H9 (cell line): ENCODE results near the gene BAG1. TPM values are rescaled to one million over a fixed set of nuclear protein-coding genes. Genes with fewer than 3 reads are reported as not detected.

Experiments used
- DNase-seq: peaks from one replicate; pipeline ENCODE4 v3.0.0-alpha.2; 2017
- H2AFZ ChIP-seq: one replicate; pipeline ENCODE4 v1.6.1; 2013; ENCODE audit warnings: mild to moderate bottlenecking, low read length, control low read depth, moderate library complexity
- H2AK5ac ChIP-seq: 2 replicates; pipeline ENCODE4 v1.6.1; 2013; ENCODE audit warnings: low read length, control low read depth, mixed read lengths; ENCODE audit not compliant: insufficient read length
- H2BK120ac ChIP-seq: one replicate; pipeline ENCODE4 v1.6.1; 2013; ENCODE audit warnings: low read depth, mild to moderate bottlenecking, low read length, control low read depth, inconsistent platforms; ENCODE audit not compliant: poor library complexity, severe bottlenecking
- H2BK12ac ChIP-seq: 2 replicates; pipeline ENCODE4 v1.6.1; 2013; ENCODE audit warnings: low read length, control low read depth, mixed read lengths, low read depth; ENCODE audit not compliant: insufficient read length
- H2BK15ac ChIP-seq: 2 replicates; pipeline ENCODE4 v1.6.1; 2013; ENCODE audit warnings: low read depth, low read length, control low read depth
- H2BK20ac ChIP-seq: one replicate; pipeline ENCODE4 v1.6.1; 2013; ENCODE audit warnings: low read depth, mild to moderate bottlenecking, low read length, control low read depth, inconsistent platforms; ENCODE audit not compliant: poor library complexity, severe bottlenecking
- H2BK5ac ChIP-seq: 2 replicates; pipeline ENCODE4 v1.6.1; 2013; ENCODE audit warnings: low read length, control low read depth, mixed read lengths; ENCODE audit not compliant: insufficient read length
- H3K14ac ChIP-seq: 2 replicates; pipeline ENCODE4 v1.6.1; 2013; ENCODE audit warnings: low read length, control low read depth; ENCODE audit not compliant: insufficient read depth
- H3K18ac ChIP-seq: 2 replicates; pipeline ENCODE4 v1.6.1; 2013; ENCODE audit warnings: low read depth, mild to moderate bottlenecking, mixed read lengths, low read length, control low read depth; ENCODE audit not compliant: insufficient read length
- H3K23ac ChIP-seq: 2 replicates; pipeline ENCODE4 v1.6.1; 2013; ENCODE audit warnings: low read length, control low read depth, mixed read lengths, low read depth; ENCODE audit not compliant: insufficient read length
- H3K23me2 ChIP-seq: 2 replicates; pipeline ENCODE4 v1.6.1; 2013; ENCODE audit warnings: low read depth, mild to moderate bottlenecking, mixed read lengths, low read length, control low read depth; ENCODE audit not compliant: insufficient read length, poor library complexity, severe bottlenecking
- H3K27ac ChIP-seq: 2 replicates; pipeline ENCODE4 v1.5.1; 2013; ENCODE audit warnings: low read length, control low read depth, mixed read lengths, low read depth; ENCODE audit not compliant: insufficient read length
- H3K27me3 ChIP-seq: 2 replicates; pipeline ENCODE4 v1.6.1; 2013; ENCODE audit warnings: low read length, control low read depth, inconsistent platforms; ENCODE audit not compliant: insufficient read depth
- H3K4ac ChIP-seq: 2 replicates; pipeline ENCODE4 v1.6.1; 2013; ENCODE audit warnings: low read depth, mild to moderate bottlenecking, control low read depth, inconsistent platforms, low read length, moderate library complexity
- H3K4me1 ChIP-seq: 2 replicates; pipeline ENCODE4 v1.6.1; 2013; ENCODE audit warnings: low read length, control low read depth, inconsistent platforms; ENCODE audit not compliant: insufficient read depth
- H3K4me2 ChIP-seq: 2 replicates; pipeline ENCODE4 v1.6.1; 2013; ENCODE audit warnings: low read length, control low read depth, mixed read lengths; ENCODE audit not compliant: insufficient read length, insufficient read depth
- H3K56ac ChIP-seq: 2 replicates; pipeline ENCODE4 v1.6.1; 2013; ENCODE audit warnings: low read depth, mild to moderate bottlenecking, mixed read lengths, low read length, control low read depth; ENCODE audit not compliant: insufficient read length
- H3K79me1 ChIP-seq: 2 replicates; pipeline ENCODE4 v1.6.1; 2013; ENCODE audit warnings: low read depth, mild to moderate bottlenecking, moderate library complexity, low read length, control low read depth, inconsistent platforms; ENCODE audit not compliant: insufficient read depth, poor library complexity, severe bottlenecking
- H3K79me2 ChIP-seq: 2 replicates; pipeline ENCODE4 v1.6.1; 2013; ENCODE audit warnings: low read length, control low read depth, inconsistent platforms; ENCODE audit not compliant: insufficient read depth
- H3K9ac ChIP-seq: 2 replicates; pipeline ENCODE4 v1.6.1; 2013; ENCODE audit warnings: low read length, control low read depth, mixed read lengths; ENCODE audit not compliant: insufficient read length; ENCODE audit errors: extremely low read depth
- H3K9me3 ChIP-seq: one replicate; pipeline ENCODE4 v1.6.1; 2013; ENCODE audit warnings: low read depth, low read length, inconsistent platforms; ENCODE audit not compliant: control insufficient read depth
- H3T11ph ChIP-seq: one replicate; pipeline ENCODE4 v1.6.1; 2013; ENCODE audit warnings: mild to moderate bottlenecking, low read length, control low read depth, inconsistent platforms
- H4K20me1 ChIP-seq: one replicate; pipeline ENCODE4 v1.6.1; 2013; ENCODE audit not compliant: control insufficient read depth, insufficient read length, insufficient read depth
- H4K5ac ChIP-seq: 2 replicates; pipeline ENCODE4 v1.6.1; 2013; ENCODE audit warnings: low read depth, mild to moderate bottlenecking, mixed read lengths, low read length, control low read depth; ENCODE audit not compliant: insufficient read length
- H4K8ac ChIP-seq: replicated peaks from 2 replicates; pipeline ENCODE4 v1.6.1; 2013; ENCODE audit warnings: low read length, control low read depth, mixed read lengths, low read depth; ENCODE audit not compliant: insufficient read length
- H4K91ac ChIP-seq: 2 replicates; pipeline ENCODE4 v1.6.1; 2013; ENCODE audit warnings: low read depth, mild to moderate bottlenecking, moderate library complexity, mixed read lengths, low read length, control low read depth; ENCODE audit not compliant: insufficient read length
- H3K27ac Mint-ChIP-seq, 3 experiments: 2 replicates in 2 of 3; 3 replicates in 1 of 3; pipeline ENCODE4 v1.8.0; 2020 to 2021; ENCODE audit warnings: mixed read lengths in 3 of 3, mild to moderate bottlenecking in 1 of 3, moderate library complexity in 1 of 3
- H3K27me3 Mint-ChIP-seq: 2 replicates; pipeline ENCODE4 v1.8.0; 2021; ENCODE audit warnings: low read depth, mild to moderate bottlenecking, moderate library complexity, mixed read lengths
- H3K36me3 Mint-ChIP-seq, 3 experiments: 2 replicates in 2 of 3; 3 replicates in 1 of 3; pipeline ENCODE4 v1.8.0; 2020 to 2021; ENCODE audit warnings: low read depth in 3 of 3, mixed read lengths in 3 of 3; ENCODE audit not compliant: insufficient read depth in 1 of 3
- H3K4me1 Mint-ChIP-seq, 2 experiments: 2 replicates each; pipeline ENCODE4 v1.8.0; 2020; ENCODE audit warnings: mixed read lengths in 2 of 2
- H3K4me3 Mint-ChIP-seq, 2 experiments: 2 replicates in 1 of 2; 3 replicates in 1 of 2; pipeline ENCODE4 v1.8.0; 2020 to 2021; ENCODE audit warnings: mild to moderate bottlenecking in 2 of 2, mixed read lengths in 2 of 2, moderate library complexity in 1 of 2
- H3K9me3 Mint-ChIP-seq, 2 experiments: 2 replicates in 1 of 2; 3 replicates in 1 of 2; pipeline ENCODE4 v1.8.0; 2020; ENCODE audit warnings: mild to moderate bottlenecking in 2 of 2, mixed read lengths in 2 of 2, moderate library complexity in 1 of 2
- WGBS: extraction: QIAGEN DNeasy Blood & Tissue Kit; methylation state at CpG from one replicate; pipeline ENCODE4 v1.1.7; 2013; ENCODE audit warnings: missing lambda C conversion rate, low lambda C conversion rate, mixed read lengths; ENCODE audit not compliant: insufficient read length; ENCODE audit errors: extremely low coverage; 5-methylcytosine and 5-hydroxymethylcytosine counted together
- total RNA-seq: library from RNA; stranded (reverse); gene quantifications from 2 replicates; pipeline ENCODE4 v1.2.1, GENCODE V29; 2021
- TF ChIP-seq, protein P1 (sequence below): fragments of 200-600 bp; sonication (generic); conservative IDR thresholded peaks from 3 replicates; pipeline ENCODE4 v1.8.0; 2021; ENCODE audit warnings: antibody characterized with exemption, mild to moderate bottlenecking

BAG1 gene
- total RNA-seq, 1 experiment from 2014 or later, result 66.4 TPM

DNA sequence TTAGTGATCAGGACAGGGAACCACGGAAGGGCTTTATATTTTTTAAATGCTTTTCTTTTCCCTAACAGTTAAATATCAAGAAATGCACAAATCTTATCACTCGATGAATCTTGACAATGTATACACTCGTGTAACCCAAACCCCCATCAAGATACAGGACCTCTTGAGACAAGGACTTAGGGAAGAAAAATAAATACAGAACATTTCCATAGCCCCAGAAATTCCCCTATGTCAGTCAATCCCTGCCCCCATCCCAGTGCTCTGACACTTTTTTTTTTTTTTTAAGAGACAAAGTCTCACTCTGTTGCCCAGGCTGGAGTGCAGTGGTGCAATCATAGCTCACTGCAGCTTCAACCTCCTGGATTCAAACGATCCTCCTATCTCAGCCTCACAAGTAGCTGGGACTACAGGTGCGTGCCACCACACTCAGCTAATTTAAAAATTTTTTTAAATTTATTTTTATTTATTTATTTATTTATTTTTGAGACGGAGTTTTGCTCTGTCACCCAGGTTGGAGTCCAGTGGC is 21.8 kb downstream of the BAG1 start:
- Mint-ChIP-seq H3K27me3 (peaks cover 5% of the 10 kb centered on the region; the same call in 1 of the 2 replicates), H3K27ac (no peak overlapping the region), H3K36me3 (peaks cover 0 to 4% (median 2%) of the 10 kb centered on the region in 3 experiments; a peak in 1 of 7 replicates), H3K9me3 (no peaks in the 10 kb centered on the region), H3K4me1 (no peaks in the 10 kb centered on the region; a peak in 1 of 4 replicates), H3K4me3 (no peak overlapping the region)
- no peak for DNase-seq
- Histone ChIP-seq H3K14ac (no peak overlapping the region), H3T11ph (no peak overlapping the region), H3K79me1 (no peaks in the 10 kb centered on the region), H2BK15ac (no peak overlapping the region), H2BK120ac (no peak overlapping the region), H2BK5ac (no peak overlapping the region), H3K18ac (no peak overlapping the region), H3K4me1 (no peaks in the 10 kb centered on the region), H3K79me2 (no peaks in the 10 kb centered on the region; the same call in 1 of the 2 replicates), H2BK20ac (no peak overlapping the region), H3K56ac (no peak overlapping the region), H4K8ac (no peak overlapping the region), H2AK5ac (no peak overlapping the region), H3K9me3 (no peaks in the 10 kb centered on the region), H2BK12ac (no peak overlapping the region), H2AFZ (no peak overlapping the region), H4K20me1 (no peaks in the 10 kb centered on the region), H3K23me2 (no peaks in the 10 kb centered on the region), H3K27me3 (no peaks in the 10 kb centered on the region), H3K9ac (no peak overlapping the region), H3K4me2 (no peak overlapping the region), H3K27ac (no peak overlapping the region), H3K4ac (no peak overlapping the region), H4K5ac (no peak overlapping the region), H4K91ac (no peak overlapping the region), H3K23ac (no peak overlapping the region)
- WGBS, result no CpG with 5 or more reads among the region's 6 CpGs
- TF ChIP-seq, protein P1, sequence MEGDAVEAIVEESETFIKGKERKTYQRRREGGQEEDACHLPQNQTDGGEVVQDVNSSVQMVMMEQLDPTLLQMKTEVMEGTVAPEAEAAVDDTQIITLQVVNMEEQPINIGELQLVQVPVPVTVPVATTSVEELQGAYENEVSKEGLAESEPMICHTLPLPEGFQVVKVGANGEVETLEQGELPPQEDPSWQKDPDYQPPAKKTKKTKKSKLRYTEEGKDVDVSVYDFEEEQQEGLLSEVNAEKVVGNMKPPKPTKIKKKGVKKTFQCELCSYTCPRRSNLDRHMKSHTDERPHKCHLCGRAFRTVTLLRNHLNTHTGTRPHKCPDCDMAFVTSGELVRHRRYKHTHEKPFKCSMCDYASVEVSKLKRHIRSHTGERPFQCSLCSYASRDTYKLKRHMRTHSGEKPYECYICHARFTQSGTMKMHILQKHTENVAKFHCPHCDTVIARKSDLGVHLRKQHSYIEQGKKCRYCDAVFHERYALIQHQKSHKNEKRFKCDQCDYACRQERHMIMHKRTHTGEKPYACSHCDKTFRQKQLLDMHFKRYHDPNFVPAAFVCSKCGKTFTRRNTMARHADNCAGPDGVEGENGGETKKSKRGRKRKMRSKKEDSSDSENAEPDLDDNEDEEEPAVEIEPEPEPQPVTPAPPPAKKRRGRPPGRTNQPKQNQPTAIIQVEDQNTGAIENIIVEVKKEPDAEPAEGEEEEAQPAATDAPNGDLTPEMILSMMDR, result no peak
